Stimulated activated CD4-positive, alpha-beta T cell treated with anti-CD3 and anti-CD28 coated beads, Interleukin-15, amount 100 ng/mL, for 1 hour (primary cell): ENCODE data around the gene SLC2A6.

Experiments
- DNase-seq, 2 donors: peaks; one replicate each; pipeline ENCODE4 v3.0.0-alpha.2; 2020; ENCODE audit warnings: low read depth in 1 of 2, low spot score in 1 of 2

The SLC2A6 gene

GRCh38 chr9:133515615-133516255 is 36.8 kb upstream of the SLC2A6 start:
- DNase-seq, result no peak

DNA sequence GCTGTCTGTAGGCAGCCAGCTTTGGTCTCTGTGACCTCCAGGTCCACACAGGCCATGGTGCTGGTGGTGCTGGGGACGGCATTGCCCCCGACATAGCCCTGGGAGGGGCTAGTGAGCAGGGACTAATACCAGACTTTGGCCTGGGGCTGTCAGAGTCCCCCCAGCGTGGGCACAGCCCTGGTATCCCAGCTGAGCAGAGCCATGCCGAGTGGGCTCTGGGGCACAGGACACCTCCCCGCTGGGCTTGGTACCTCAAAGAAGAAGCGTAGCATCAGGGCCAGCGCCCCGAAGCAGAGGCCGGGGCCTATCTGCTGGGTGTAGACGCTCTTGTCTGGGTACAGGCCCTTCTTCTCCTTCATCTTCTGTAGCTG is 36.3 kb upstream of the SLC2A6 start:
- no peak for DNase-seq

DNA sequence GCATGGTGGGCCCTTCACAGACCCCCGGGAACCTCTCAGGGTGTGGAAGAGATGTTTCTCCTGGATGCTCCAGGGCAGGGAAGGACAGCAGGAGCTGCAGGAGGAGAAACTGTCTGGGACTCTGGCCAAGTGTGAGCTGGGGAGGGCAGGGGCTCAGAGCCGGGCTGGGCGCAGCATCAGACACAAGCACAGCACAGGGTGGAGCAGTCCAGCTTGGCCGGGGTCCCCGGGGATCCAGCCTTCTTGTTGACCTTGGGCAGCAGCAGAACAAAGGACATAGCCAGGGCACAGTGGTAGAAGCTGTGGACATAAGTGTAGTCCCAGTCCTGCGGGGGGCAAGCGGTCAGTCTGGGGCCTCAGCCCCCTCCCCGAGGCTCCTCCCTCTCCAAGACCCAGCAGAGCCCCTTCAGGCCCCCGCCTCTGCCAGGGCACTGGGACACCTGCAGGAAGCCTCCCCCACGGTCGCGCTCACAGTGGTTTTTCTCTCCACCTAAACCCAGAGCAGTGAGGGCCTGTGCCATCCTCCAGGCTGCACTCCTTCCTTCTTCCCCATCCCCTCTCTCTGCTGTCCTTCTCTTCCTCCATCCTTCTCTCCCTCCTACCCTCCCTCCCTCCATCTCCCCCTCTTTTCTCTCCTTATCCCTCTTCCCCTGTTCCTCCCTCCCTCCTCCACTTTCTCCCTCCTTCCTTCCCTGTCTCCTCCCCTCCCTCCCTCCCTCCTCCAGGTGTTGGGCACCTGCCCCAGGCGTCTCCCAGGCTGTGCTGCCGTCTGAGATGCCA is 35.8 kb upstream of the SLC2A6 start:
- no peak for DNase-seq

DNA sequence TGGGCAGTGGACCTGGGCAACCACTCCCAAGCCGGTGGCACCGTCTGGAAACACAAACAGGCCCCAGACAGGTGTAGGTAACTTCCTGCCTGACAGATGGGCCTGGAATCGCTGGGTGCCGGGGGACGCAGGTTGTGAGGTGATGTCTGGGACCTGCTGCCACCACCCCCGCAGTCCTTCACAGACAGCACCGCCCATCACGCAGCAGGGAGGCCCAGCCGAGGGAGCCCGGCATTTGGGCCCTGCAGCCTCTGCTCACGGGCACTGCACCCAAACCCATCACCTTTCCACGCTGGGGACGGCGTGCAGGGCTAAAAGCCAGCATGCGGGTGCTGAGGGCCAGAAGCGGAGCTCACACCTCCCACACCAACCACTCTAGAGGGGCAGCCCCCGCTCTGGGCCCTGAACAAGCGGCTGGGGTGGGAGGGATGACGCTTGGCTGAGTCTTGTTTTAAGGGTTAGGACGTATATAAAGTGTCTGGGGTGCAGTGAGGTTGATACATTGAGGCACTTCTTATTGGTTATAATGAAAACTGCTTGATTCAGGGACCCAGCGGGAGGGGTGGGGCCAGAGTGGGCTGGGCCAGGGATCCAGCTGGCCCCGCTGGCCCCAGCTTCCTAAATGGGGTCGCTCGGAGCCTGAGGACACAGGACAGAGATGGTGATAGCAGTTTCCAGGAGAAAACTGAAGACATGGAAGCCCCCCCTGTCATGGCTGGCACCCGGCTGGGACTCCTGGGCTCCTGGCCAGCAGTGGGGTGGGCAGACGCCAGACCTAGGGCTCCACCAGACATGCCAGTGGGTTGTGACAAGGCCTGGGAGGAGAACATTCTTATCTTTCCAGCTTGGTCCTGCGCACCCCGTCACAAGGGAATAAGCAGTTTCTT is 34.6 kb upstream of the SLC2A6 start:
- no peak for DNase-seq

GRCh38 chr9:133512253-133513213 is 33.6 kb upstream of the SLC2A6 start:
- DNase-seq, result no peak

DNA sequence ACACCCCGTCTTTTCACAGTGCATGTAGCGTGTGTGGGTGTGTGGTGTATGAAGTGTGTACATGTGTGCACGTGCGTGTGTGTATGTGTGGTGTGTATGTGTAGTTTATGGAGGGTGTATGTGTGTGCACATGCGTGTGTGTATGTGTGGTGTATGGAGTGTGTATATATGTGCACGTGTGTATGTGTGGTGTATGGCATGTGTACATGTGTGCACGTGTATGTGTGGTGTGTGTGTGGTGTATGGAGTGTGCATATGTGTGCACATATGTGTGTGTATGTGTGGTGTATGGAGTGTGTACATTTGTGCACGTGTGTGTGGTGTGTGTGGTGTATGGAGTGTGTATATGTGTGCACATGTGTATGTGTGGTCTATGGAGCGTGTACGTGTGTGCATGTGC is 32.7 kb upstream of the SLC2A6 start:
- DNase-seq, result no peak

- DNase-seq, result no peak
Observed at GRCh38 chr9:133510926-133511505, 32.1 kb upstream of the SLC2A6 start.

DNA sequence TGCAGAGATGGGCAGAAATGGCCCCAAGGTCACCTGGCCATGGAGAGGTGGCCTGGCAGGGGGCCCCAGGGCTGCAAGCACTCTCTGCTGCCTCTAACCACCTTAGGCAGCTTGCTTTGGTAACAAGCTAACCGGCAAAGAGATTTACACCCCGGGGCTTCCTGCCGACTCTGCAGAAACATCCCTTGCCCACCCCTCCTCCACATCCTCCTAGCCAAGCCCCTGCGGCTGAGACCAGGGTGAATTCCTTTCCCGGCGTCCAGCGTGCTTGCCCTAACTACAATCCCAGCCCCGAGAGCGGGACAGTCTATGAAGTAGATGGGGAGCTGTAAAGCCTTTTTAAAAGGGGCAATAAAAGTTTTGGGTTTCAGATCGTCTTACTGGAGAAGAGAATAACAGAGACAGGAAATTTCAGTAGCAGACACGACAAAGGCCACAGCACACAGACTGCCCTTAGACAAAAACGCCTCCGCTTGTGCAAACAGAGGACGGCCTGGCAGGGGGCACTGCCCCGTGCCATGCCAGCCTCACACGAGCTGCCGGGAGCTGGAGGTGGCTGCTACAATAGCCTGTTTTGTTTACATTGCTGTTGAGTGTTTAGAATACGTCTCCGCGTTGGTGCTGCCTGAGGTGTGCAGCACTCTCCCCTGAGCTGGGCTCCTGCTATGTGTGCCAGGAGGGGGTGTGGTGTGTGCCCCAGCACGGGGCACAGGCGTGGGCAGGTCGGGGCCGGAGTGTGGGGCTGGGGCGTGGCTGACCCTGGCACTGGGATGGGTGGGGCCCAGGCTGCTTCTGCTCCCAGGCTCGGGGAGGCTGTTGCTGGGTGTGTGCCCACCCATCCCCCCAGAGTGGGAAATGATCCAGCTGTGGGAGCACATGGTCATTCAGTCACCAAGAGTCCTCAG is 30.5 kb upstream of the SLC2A6 start:
- DNase-seq, result no peak

GRCh38 chr9:133508046-133508445 is 29.1 kb upstream of the SLC2A6 start:
- DNase-seq, result no peak

DNA sequence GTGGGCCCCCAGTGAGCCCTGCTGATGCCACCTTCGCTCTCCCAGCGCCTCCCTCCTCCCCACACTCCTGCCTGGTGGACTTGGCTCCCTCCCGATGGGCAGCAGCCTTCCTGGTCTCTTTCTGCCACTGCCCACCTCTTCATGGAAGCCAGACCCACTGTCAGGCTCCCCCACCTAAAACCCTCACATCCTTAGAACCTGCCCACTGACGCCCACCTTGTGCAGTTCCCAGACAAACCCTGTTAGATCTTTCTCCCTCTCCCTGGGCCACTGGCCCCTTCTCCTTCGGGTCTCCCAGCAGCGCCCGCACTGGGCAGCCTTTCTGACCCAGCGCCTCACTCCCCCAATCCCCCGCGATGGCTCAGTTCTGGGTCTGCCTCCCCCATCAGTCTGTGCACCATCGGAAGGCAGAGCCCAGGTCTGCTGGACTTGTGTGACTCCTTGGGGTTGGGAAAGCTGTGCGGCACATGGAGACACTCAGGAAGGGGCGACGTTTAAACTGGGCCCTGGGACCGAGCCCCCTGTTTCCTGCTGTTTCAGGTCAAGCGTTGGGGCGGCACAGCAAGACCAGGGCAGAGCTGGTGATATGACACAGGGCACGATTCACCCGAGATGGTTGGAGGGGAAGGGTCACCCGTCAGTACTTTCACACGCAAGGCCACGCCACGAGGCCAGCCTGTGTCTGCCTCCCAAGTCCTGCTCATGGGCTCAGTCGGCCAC is 28.5 kb upstream of the SLC2A6 start:
- DNase-seq, result no peak

DNA sequence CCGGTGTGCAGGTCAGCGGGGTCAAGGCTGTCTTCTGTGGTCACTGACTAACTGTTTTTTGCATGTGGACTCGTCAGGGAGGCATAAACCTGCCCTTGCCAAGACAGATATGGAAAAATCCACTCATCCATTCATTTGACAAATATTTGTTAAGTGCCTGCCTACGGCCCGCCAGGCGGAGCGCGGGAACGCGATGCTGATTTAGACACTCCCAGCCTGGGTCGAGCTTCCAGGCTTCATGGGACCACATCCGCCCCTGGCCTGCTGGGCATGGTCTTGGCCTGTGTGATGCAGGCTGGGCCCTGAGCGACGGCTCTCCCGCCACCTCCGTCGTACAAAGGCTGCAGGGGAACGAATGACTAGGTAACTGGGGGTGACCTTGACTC is 27.7 kb upstream of the SLC2A6 start:
- no peak for DNase-seq

DNA sequence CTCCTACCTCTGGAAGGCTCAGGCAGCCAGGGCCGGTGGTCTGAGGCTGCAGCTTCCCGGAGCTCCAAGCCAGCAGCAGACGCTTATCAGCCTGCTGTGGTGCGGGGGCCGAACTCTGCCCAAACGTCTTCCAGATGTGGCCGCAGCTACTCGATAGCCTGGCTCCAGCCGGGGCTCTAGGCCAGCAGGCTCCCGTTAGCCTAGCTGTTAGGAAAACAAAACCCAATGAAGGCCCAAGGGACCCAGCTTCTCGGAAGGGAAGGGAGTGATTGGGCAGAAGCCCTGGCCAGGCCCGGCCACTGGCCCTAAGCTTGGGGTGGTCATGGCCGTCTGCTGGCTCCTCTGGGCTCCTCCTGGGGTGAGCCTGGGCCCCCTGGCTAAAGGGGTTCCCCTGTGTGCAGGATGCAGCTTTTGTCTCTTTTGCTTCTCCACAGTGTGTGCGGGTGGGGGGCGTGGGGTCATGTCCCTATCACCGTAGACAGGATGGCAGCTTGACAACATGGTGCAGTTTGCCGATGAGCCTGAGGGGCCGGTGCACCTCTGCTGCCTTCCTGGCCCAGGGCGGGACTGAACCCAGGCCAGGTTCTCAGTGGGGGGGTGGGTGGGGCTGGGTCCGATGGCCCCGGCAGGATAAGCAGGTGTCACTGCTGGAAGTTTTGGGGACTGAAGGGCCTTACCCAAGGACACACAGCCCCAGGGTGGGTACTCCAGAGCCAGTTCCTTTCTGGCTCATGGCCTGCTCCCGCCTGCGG is 27.2 kb upstream of the SLC2A6 start:
- DNase-seq, result no peak

DNA sequence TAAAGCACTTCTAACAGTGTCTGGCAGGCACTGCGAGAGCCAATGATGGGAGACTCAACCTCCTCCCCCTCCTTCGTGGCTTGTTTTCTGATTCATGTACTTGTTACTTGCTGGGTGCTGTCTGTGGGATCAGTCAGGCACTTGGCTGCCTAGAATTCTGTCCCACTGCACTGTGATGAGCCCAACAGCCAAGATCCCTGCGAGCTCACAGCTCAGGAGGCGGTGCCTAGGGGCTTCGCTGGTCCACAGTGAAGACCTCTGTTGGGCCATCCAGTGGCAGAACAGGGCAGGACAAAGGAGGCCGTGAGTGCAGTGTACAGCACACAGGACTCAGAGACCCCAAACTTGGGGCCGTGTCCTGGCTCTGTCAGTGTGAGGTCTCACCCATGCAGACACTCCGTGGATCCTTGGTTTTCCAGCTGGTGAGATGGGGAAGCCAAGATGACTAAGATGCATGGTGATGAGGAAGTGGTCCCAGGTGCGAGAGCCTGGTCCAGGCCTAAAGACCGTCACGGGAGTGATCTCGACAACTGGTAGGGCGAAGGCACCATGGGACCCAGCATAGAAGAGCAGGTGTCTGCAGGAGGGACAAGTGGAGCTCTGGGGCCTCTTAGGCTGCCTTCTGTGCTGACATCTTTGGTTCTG is 26.4 kb upstream of the SLC2A6 start:
- DNase-seq, result no peak

GRCh38 chr9:133502112-133502511 is 23.2 kb upstream of the SLC2A6 start:
- no peak for DNase-seq

GRCh38 chr9:133499892-133500270 is 21.0 kb upstream of the SLC2A6 start:
- DNase-seq, result no peak

DNA sequence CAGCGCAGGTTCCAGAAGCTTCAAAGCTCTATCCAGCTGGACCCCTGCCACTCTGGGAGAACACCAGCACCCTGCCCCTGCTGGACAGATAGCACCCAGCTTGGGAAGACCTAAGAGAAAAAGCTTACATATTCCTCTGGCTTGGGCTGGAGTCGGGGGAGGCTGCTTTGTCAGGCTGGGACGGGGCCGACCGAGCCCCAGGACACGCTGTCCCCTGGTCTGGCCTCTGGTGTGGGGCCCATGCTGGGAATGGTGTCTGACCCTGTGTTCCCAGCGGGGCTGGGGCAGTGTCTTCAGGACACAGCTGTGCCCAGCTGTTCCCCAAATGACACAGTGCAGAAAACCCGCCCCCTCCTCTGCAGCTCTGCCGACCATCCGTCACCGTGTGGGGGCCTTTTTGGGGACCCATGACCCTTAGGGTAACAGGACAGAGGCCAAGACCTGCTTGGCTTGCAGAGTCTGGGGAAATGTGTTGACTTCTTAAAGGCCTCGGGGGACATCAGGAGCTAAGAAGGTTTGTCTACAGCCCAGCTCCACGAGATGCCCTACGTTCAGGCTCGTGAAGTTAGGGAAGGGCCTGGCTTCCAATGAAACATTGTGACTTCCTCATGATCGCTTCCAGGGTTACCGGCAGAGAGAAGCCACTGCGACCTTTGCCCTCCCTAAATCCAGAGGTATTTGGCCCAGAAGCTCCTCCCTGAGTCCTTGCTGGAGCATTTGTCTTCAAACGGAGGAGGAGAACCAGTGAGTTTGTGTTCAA is 20.4 kb upstream of the SLC2A6 start:
- DNase-seq, result no peak
